Effector CD4-positive, alpha-beta T cell (primary cell): ENCODE data around the gene GALM.
"Not testable (repeated sequence)": the region's sequence is repeated elsewhere in the genome, so short reads cannot be mapped to it uniquely, and the experiment has no call there.

ENCODE experiments used
- DNase-seq: peaks from one replicate; pipeline ENCODE4 v3.0.0-alpha.2; 2020

Gene GALM

DNA sequence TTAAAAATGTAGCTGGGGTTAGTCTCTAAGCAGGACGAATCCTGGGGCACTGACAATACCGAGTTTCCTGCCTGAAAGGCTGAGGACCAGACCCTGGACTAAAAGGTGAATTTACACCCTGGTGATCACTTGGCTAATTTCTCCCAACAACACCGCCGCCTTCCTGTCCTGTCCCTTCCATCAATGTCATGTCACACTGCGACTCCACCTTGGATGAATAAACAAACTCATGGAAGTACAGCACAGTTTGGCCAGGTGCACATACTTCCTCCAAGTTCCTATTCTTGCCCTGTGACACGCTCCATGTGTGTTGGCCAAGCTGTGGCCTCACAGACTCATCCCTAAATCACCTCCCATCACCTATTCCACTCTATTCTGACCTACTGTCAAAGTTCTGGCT is 15.9 kb upstream of the GALM start:
- no peak for DNase-seq

DNA sequence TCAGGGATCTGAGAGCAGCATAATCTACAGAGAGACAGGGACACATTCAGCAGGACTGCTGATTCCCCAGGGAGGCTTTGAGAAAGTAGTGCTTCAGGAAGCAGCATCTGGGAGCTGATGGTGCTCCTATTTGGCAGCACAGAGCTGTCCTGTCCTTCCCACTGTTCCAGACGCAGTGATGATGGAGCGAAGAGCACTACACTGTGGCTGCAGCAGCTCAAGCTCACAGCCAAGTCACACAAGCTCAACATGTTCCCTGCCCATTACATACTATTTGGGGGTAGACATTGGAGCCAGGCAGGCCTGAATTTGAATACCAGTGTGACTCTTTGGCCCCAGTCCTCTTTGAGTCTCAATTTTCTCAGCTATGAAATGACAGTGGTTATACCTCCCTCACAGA is 15.2 kb upstream of the GALM start:
- DNase-seq = no peak

DNA sequence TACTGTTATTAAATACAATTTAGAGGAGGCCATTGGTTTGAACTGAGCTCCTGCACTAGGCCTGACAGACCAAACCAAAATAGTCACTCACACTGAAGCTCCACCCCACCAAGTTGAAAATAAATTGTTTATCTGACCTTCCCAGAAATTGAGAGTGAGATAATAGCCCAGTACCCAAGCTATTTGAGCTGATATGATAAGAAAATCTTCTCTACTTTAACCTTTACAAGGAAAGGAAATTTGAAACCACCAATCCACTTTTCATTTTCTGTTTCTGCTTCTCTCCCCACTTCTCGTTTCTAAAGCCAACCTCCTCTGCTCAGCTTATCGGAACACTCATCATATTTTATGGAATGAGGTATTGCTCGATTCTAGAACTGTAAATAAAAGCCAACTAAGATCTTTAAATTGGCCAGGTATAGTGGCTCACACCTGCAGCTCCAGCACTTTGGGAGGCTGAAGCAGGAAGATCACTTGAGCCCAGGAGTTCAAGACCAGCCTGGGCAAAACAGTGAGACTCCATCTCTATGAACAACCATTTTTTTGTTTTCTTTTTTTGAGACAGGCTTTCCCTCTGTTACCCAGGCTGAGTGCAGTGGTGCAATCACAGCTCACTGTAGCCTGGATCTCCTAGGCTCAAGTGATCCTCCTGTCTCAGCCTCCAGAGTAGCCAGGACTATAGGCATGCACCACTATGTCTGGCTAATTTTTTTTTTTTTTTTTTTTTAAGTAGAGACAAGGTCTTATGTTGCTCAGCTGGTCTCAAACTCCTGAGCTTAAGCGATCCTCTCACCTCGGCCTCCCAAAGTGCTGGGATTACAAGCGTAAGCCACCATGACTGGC is 13.3 kb upstream of the GALM start:
- no peak for DNase-seq

DNA sequence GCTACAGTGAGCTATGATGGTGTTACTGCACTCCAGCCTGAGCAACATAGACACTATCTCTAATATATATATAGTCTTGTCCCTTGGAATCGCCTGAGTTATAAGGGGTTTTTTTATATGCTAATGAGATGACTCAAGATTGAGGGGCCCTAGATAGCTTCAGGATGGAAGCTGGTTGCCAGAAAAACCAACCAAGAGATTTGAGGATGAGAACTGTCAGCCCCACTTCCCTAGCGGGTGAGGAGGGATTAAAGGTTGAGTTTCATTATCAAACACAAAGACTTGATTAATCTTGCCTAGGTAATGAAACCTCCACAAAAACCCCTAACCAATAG is 12.6 kb upstream of the GALM start:
- DNase-seq = no peak

DNA sequence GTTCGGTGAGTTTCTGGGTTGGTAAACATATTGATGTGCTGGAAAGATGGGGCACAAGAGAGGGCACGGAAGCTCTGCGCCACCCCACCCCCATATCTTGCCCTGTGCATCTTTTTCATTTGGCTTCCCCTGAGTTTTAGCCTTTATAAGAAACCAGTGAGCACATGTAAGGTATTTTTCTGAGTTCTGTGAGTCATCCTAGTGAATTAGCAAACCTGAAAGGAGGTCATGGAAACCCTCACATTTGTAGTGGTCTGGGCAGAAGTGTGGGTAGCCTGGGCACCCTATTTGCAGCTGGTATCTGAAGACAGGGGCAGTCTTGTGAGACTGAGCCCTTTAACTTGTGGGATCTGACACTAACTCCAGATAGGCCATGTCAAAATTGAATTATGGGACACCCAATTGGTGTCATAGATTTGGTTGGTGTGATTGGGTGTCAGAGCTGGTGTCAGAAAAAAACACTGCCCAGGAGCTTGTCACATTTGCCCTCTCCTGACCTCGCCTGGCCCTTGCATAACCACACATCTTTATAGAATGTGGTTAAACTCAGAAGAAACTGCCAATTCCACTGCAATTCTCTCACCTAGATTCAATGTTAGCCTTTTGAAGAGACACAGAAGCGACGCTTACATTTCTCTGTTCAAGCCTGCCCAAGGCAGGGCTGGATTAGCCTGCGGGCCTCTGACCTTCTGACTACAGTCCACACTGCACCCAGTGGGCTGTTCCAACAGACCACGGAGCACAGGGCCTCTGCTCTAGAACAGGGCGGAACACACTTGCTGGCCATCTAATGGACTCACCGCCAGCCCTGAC is 12.0 kb upstream of the GALM start:
- no peak for DNase-seq

DNA sequence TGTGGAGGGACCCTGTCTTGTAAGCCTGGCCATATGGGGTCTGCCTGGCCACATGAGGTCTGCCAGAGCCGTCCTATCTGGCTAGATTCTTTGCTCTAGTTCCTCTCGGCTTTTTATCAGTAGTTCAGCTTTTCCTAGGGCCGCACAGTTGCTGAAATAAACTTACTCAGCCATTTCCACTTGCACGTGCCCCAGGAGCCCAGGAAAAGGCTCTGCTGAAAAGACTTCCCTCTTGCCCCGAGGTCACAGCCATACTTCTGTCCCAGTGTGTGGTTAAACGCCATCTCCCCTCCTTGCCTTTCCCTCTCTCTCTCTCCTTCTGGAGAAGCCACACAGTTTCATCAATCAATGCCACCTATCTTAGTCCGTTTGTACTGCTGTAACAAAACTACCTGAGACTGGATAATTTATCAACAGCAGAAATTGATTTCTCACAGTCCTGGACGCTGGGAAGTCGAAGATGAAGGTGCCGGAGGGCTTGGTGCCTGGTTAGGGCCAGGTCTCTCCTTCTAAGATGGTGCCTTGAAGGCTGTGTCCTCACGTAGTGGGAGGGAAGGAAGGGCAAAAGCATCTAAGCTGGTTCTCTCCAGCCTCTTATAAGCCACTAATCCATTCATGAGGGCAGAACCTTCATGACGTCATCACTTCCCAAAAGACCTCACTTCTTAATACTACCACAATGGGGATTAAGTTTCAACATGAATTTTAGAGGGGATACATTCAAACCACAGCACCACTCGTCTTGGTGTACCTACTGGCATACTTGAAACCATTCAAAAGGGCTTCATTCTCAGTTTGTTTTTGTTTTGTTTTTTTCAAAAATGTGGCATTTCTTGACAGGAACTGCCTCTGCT is 11.2 kb upstream of the GALM start:
- no peak for DNase-seq

DNA sequence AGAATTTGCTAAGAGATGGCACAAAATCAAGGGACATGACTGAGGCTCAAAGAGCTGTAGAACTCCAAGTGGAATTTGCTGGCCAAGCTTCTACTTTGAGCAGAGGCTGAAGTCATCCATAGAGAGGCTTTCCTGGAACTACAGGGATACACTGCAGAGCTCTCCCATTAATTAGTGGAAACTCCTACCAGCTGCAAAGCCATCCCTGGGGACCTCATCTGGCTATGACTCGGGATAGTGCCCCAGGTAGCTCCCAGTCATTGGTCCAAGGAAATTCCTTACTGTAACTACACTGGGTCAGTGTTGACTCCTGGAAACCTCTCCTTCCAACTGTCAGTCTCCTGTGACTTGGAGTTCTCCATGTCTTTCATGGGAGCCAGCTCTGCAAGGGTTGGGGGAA is 10.5 kb upstream of the GALM start:
- DNase-seq = no peak

DNA sequence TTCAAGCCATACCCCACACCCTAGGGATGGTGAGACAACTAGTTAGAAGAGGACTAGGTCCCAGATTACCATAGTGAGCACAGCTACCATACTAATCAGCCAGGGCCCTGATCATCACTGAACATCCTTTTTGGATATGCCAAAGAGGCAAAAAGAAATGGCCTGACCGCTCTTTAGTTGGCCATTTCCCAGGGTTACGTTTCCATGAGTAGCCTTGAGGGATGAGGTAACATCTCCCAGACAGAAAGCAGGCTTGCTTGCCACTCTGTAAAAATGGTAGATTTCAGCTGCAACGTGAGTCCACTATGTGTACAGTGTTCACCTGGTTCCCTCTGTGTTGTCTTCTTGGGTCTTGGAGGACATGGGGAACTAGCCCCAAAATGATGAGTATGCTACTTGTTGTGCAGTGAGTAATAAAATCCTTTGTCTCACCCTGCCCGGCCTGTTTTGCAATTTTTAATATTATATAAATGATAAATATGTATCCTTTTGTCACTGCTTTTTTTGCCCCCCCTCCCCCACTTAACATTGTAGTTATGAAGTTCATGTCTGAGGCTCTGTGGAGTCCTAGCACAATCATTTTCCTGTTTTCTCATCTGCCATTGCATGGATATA is 8.9 kb upstream of the GALM start:
- no peak for DNase-seq

DNA sequence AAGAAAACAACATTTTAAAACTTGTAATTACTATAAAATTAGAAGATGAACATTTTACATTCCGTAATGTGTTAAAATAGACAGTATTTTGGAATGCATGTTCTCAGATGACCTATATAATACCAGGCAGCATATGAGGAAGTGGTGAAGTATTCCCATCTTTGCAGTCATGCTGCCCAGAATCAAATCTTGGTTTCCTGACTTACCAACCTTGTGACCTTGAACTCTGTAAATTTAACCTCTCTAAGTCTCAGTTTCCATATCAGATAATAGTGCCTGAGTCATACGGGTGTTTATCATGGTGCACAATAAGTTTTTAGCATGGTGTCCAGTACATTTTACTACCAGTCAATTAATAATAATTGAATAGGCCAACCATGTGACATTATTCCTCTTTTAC is 7.3 kb upstream of the GALM start:
- no peak for DNase-seq

DNA sequence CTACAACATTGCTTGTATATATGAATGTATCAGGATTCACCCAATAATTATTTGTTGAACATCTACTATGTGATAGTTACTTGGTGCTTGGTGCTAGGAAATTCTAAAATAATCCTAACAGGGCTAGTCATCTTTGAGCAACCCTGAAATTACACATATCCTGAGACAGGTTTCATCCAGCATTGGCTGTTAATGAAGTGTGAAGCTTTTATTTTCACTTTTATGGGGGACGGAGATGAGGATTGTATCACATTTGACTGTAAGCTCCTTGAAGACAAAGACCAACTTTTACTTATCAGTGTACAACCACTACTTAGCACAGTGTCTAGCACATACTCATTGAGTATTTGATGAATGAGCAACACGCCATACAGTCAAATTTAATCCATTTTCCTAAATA is 6.8 kb upstream of the GALM start:
- no peak for DNase-seq

DNA sequence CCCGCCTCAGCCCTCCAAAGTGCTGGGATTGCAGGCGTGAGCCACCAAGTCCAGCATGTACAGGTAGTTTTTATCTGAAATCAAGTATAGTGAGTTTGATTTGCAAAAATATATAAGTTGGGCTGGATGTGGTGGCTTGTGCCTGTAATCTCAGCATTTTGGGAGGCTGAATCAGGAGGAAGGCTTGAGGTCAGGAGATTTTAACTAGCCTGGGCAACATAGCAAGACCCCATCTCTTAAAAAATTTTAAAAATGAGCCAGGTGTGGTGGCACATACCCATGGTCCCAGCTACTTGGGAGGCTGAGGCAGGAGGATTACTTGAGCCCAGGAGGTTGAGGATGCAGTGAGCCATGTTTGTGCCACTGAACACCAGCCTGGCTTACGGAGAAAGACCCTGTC is 5.6 kb upstream of the GALM start:
- DNase-seq = no peak

DNA sequence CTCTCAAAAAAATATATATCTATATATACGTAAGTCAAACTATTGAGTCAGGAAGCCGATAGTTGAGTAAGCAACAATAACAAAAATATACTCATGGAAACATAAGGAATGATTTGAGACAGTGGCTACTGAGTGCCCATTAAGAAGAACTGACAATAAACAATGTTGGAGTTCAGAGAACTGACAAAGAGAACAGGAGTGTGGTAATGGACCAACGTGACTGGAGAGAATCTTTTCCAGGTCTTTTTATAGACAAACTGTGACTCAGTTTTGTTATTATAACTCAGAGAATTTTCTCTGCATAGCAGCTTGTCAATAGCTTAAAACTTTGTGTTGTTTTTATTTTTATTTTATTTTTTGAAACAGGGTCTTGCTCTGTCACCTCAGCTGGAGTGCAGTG is 4.6 kb upstream of the GALM start:
- DNase-seq = no peak

DNA sequence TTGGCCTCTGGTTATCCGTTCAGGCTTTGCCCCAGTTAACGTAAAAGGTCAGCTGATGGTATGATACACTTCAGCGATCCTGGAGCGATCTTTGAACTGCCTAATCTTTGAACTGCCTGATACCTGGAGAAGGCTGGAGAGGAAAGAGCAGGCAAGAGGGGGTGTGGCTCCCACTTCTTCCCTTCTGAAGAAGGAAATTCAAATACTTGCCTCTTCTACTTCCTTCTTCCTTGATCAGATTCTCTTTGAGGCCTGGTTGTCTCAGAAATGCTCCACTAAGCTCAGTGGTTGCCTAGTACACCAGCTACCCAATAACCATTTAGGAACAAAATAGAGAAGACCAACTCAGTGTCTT is 619 bp downstream of the GALM start:
- DNase-seq = no peak

DNA sequence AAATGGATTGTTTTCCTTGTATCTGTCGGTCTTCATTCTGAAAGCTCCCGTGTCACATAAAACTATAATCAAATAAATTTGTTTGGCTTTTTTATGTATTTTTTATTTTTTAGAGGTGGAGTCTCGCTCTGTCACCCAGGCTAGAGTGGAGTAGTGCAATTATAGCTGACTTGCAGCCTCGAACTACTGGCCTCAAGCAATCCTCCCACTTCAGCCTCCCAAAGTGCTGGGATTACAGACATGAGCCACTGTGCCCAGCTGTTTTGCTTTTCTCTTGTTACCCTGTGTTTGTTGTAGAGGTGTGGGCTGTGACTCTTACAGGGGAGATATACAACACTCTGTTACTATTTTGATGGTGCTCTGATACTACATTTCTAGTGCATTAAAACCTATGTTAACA is 2.2 kb downstream of the GALM start:
- DNase-seq = no peak

DNA sequence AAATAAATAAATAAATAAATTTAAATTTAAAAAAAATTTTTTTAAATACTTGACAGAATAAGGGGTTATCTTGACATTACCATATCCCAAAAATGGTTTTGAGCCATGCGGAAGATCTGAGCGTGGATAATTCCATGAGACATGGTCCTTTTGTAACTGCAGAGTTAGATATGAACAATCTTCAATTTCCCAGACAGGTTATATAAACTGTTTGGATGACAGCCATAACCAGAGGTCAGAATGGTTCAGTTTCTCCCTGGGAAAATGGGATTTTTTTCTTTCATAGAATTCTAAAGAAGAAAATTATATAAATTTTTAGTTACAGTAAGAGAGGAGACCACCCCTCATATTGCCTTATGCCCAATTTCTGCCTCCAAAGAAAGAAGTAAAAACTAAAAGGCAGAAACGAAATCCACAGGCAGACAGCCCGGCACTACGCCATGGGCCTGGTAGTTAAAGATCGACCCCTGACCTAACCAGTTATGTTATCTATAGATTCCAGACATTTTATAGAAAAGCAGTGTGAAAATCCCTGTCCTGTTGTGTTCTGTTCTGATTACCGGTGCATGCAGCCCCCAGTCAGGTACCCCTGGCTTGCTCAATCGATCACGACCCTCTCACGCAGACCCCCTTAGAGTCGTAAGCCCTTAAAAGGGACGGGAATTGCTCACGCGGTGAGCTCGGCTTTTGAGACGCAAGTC is 3.0 kb downstream of the GALM start:
- no peak for DNase-seq

DNA sequence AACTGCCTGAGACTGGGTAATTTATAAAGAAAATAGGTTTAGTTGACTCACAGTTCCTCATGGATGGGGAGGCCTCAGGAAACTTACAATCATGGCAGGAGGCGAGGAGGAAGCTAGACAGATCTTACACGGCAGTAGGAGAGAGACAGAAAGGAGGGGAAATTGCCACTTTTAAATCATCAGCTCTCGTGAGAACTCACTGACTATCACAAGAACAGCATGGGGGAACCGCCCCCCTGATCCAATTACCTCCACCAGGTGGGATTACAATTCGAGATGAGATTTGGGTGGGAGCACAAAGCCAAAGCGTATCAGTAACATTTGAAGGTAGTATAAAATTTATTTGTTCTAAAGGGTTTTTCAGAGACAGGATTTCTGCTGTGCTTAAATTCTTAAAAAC is 5.4 kb downstream of the GALM start:
- no peak for DNase-seq

DNA sequence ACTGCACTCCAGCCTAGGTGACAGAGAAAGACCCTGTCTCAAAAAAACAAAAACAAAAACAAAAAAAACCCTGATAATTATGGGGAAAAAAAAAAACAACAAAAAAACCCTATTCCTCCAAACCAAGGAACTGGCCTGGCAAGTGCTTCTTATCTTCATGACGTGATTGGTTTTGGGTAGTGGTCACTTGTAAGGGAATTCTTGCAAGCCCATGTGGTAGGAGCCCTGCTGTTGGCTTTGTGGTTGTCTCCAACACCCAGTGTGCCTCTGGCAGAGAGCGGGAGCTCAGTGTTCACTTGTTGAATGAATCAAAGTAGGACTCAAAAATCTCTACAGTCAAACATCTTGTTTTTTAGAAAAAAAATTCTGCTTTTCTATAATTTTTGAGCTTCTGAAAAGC is 6.0 kb downstream of the GALM start:
- DNase-seq = no peak

DNA sequence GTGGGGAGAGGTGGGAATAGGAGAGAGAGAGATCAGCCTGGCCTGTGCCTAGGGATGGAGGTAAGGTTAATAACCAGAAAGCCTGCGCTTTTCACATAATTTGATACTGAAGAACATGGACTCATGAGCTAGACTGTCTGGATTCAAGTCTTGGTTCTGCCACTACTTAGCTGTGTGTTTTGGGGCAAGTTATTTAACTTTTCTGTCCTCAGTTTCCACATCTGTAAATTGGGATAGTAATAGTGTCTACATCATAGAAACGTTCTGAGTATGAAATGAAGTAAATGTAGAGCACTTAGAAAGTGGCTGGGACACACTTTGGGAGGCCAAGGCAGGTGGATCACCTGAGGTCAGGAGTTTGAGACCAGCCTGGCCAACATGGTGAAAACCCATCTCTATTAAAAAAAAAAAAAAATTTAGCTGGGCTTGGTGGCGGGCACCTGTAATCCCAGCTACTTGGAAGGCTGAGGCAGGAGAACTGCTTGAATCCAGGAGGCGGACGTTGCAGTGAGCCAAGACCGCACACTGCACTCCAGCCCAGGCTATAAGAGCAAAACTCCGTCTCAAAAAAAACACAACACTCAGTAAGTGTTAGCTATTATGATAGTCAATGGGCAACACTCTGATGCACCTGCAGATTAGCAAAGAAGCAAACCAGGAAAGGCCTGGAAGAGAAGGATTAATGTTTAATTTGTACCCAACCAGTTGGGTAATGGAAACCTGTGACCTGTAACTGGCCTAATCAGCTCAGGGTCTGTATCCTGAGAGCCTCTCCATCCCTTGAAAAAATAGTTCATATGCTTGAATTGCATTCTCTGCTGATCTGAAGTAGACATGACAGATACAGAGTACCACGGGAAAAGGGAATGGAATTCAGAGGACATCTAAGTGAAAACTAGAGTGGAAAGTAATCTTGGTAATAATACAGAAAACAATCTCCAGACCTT is 6.8 kb downstream of the GALM start:
- DNase-seq = no peak

DNA sequence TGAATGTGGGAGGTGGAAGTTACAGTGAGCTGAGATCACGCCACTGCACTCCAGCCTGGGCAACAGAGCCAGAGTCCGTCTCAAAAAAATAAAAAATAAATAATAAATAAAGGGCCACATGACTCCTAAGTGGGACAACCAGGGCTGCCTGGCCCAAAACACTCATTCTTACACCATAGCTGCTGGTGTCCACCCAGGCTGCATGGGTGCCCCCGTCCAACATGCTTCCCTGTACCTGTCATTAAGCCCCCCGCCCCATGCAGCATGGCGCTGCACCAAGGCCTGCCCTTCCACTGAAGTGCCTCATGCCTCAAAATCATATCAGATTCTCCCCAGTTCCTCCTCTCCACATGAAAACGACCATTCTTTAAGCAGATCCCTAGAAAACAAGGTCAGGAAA is 10.8 kb downstream of the GALM start:
- no peak for DNase-seq

DNA sequence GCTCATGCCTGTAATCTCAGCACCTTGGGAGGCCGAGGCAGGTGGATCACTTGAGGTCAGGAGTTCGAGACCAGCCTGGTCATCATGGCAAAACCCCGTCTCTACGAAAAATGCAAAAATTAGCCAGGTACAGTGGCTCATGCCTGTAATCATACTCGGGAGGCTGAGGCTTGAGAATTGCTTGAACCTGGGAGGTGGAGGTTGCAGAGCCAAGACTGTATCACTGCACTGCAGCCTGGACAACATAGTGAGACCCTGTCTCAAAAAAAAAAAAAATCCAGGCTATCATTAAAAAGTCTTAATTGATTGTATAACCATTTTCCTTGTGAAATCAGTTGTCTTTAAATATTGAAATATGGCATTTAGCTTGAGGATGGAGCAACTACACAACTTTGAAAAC is 15.0 kb downstream of the GALM start:
- DNase-seq = not testable (repeated sequence)

DNA sequence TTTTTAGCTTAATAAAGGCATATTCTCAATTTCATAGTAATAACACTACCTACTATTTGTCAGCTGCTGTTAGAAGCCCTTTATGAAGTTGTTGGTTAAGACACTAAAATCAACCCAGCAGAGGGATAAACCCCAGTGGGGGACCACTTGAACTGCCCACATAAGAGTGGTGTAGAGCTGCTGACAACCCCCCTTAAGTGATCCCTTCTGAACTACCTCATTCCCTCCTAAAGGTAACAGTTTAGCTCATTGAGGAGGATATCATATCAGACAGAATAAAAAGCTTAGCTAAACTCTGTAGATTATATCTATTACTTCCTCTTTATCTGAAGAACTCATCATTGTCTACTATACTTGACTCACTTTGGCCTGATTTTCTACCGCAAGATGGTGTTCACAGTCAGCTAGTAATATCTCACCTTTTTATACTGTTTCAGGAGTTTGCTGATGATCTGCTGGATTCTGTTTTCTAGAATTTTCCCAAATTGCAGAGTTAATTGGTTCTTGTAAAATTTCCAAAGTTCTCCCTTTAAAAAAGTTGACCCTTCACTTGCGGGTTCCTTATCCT is 16.2 kb downstream of the GALM start:
- no peak for DNase-seq
